Subcutaneous adipose tissue (tissue), 4 donors: ENCODE data around the gene ZBTB20. TPM values are rescaled to one million over a fixed set of nuclear protein-coding genes. Genes with fewer than 3 reads are reported as not detected.

Experiments
- total RNA-seq, 4 donors: library from RNA; depleted of rRNA; stranded (reverse); fragments of >200 nt; gene quantifications; one replicate each; pipeline ENCODE4 v1.1.0, GENCODE V29; 2016
- TF ChIP-seq, protein P1 (sequence below): fragments of 450-650 bp; IDR thresholded peaks from one replicate; pipeline ENCODE4 v1.5.1; 2016; ENCODE audit warnings: low read depth, mild to moderate bottlenecking, control low read depth, antibody characterized with exemption, moderate library complexity

The ZBTB20 gene
- total RNA-seq, 4 donors from 2014 or later = 60.3 to 93.4 (median 69.1) TPM

DNA sequence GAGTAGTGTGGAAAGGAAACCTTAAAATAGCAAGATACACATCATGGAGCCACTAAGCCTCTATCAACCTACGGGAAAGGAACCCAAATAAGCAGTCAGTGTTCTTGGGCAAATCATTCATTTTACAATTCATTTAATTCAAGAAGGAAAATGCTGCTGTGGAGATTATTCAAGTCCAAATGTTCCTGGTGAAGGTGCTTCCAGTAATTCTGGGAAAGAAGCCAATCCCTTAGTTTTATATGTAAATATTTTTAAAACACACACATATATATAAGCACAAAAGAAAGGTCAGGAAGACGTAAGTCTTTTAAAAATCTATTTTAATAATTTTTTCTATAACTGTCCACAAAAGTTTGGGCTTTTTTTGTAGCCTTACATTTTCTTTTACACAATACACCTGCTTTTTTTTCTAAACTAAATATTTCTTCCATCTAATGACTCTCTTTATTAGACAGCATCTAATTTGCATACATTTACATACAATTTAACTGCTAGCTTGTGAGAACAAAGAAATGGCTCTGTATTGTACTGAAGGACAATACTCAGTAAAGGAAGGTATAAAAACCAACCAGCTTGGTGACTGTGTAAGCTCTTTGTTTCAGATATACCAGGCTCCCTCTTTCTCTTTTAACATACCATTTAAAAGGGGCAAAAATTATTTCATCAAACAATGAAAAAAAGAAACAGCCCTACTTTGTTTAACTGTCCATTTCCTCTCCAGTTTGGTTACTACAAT is 269.5 kb downstream of the ZBTB20 start:
- TF ChIP-seq, protein P1, sequence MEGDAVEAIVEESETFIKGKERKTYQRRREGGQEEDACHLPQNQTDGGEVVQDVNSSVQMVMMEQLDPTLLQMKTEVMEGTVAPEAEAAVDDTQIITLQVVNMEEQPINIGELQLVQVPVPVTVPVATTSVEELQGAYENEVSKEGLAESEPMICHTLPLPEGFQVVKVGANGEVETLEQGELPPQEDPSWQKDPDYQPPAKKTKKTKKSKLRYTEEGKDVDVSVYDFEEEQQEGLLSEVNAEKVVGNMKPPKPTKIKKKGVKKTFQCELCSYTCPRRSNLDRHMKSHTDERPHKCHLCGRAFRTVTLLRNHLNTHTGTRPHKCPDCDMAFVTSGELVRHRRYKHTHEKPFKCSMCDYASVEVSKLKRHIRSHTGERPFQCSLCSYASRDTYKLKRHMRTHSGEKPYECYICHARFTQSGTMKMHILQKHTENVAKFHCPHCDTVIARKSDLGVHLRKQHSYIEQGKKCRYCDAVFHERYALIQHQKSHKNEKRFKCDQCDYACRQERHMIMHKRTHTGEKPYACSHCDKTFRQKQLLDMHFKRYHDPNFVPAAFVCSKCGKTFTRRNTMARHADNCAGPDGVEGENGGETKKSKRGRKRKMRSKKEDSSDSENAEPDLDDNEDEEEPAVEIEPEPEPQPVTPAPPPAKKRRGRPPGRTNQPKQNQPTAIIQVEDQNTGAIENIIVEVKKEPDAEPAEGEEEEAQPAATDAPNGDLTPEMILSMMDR = no peak

DNA sequence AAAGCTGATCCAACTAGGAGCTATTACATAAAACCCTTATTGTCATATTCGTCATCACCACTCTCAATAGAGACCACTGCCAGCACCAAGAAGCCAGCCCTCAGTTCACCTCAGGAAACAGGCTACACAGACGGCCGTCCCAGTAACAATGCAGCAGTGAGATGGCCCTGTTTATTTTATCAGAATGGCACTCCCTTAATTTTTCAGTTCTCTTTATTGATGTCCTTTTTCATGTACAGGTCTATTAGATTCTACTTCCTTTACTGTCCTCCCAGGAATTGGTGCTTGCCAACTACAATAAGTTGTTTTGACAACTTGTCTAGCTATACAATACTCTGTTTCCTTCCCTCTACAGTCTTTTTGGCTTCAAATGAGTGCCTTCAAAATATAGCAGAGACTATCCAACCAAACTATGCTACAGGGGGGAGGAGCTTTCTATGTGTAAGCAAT is 272.5 kb downstream of the ZBTB20 start:
- TF ChIP-seq, protein P1 = no peak

DNA sequence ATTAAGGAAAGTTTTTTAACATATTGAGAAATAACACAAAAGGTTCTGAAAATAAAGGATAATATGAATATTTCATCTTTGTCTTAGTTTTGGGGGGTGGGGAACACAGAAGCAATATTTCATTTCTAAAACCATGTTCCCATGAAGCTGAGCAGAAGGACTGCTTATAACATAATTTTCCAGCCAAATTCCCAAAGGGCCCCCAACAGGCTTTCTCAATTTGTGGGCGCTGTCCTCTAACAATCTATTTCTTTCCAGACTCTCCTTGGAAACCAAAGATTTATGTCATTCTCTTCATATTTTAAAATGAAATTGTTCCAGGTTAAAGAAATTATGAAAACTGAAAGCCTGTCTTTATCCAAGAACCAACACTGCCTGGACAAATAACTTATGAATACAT is 273.5 kb downstream of the ZBTB20 start:
- TF ChIP-seq, protein P1 = no peak

DNA sequence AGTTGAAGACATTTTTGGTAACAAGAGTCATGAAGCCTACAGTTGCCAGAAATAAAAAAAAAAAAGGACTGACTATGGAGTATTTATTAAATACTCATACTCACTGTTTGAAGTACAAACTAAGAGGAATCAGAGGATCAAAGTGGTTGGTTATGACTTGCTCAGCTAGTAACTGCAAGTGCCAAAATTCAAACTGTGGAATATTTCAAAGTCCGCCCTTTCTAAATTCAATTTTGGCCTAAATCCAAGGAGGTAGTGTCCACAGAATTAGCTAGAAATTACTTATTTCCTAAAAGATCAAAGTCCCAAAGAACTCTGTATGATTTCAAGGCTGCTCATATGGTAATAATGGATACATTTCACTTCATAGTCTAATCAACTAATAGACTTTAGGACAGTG is 274.5 kb downstream of the ZBTB20 start:
- TF ChIP-seq, protein P1 = no peak

DNA sequence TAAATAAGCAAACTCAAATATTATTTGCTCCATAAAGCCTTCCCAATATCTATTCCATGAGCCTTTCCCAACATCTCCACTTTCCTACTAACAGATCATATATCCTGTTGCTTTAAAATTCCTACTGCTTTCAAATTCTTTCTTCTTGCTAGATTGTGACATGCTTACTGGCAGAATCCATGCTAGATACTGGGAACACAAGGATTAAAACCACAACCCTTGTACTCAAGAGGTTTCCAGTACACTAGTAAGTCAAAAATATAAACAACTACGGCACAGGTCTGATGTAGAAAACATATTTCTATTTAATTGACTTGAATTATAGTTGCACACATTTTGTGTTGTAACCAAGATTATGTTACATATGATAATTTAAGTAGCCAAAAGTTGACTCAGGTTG is 275.0 kb downstream of the ZBTB20 start:
- TF ChIP-seq, protein P1 = no peak

DNA sequence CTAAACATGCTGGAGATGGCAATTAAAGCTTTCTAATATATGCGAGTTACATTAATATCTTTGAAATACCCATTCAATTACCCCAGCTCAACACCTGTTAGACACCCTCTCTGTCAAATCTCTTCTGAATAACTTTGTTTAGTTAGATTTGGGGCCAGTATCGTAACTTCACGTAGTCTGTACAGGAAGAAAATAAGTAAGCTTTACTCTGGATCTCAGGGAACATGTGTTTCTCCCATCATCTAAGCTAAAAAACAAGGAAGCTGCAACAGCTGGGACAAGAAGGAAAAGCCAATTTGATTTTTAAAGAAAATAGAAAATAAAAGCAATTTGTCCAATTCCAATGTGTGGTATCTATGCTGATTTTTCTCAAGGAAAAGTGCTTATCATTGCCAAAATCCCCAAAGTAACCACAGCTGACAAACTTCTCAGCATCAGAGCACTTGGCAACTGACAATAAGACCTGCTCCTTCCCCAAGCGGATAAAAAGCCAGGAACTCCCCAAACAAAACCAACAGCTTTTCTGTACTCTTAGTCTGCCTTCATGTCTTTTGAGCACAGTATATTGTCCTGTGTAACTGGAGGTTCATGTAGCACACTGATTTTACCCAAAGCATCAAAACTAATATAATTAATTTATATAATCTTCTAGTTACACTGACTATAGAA is 279.1 kb downstream of the ZBTB20 start:
- TF ChIP-seq, protein P1 = no peak

DNA sequence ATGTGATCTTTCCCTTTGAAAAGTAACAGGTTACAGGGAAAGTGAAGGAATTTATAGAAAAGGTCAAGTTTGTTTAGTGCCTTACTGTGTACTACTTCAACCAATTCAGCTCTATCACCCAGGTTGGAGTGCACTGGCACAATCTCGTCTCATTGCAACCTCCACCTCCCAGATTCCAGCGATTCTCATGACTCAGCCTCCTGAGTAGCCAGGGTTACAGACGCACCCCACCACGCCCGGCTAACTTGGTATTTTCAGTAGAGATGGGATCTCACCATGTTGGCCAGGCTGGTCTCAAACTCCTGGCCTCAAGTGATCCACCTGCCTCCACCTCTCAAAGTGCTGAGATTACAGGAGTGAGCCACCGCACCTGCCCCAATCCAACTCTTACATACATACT is 279.7 kb downstream of the ZBTB20 start:
- TF ChIP-seq, protein P1 = no peak
